Nephron (organoid): ENCODE results near the gene NCF2.

Source experiments
- H3K27ac Mint-ChIP-seq, 3 experiments: 2 replicates each; pipeline ENCODE4 v1.8.0; 2020; ENCODE audit warnings: mixed read lengths in 3 of 3, mild to moderate bottlenecking in 2 of 3, moderate library complexity in 1 of 3
- H3K27me3 Mint-ChIP-seq: 2 replicates; pipeline ENCODE4 v1.8.0; 2021; ENCODE audit warnings: low read depth, mild to moderate bottlenecking, moderate library complexity, mixed read lengths
- H3K36me3 Mint-ChIP-seq: 2 replicates; pipeline ENCODE4 v1.8.0; 2020; ENCODE audit warnings: low read depth, mixed read lengths
- H3K4me1 Mint-ChIP-seq: 2 replicates; pipeline ENCODE4 v1.8.0; 2020; ENCODE audit warnings: mixed read lengths
- H3K4me3 Mint-ChIP-seq, 3 experiments: 2 replicates each; pipeline ENCODE4 v1.8.0; 2020; ENCODE audit warnings: mild to moderate bottlenecking in 3 of 3, mixed read lengths in 3 of 3, moderate library complexity in 2 of 3
- H3K9me3 Mint-ChIP-seq: 2 replicates; pipeline ENCODE4 v1.8.0; 2020; ENCODE audit warnings: mixed read lengths
- TF ChIP-seq, protein P1 (sequence below), 3 experiments: fragments of 200-600 bp; sonication (generic); IDR thresholded peaks; one replicate each; pipeline ENCODE4 v1.5.0; 2021; ENCODE audit warnings: antibody characterized with exemption in 3 of 3; ENCODE audit not compliant: unreplicated experiment in 3 of 3

Gene NCF2

DNA sequence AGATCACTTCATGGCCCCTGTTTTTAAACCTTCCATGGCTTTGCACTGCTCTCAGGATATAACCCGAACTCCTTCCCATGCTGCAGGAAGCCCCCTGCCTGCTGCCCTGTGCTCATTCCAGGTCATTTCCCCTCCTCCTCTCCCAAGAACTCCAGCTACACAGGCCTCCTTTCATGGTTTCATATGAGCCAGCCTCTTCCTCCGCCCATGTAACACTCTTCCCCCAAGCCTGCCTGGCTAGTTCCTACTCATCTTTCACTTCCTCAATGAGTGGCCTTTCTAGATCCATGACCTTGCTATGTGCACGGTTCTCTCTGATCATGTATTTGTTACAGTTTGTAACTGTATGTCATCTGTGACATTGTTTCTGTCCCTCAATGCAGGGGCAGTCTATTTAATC, 3.1 kb upstream of the NCF2 start:
- Mint-ChIP-seq H3K4me1 (peaks cover 15% of the 10 kb centered on the region), H3K27me3 (no peaks in the 10 kb centered on the region), H3K4me3 (no peak overlapping the region), H3K9me3 (no peaks in the 10 kb centered on the region), H3K27ac (no peak overlapping the region), H3K36me3 (no peaks in the 10 kb centered on the region)
- TF ChIP-seq, protein P1, sequence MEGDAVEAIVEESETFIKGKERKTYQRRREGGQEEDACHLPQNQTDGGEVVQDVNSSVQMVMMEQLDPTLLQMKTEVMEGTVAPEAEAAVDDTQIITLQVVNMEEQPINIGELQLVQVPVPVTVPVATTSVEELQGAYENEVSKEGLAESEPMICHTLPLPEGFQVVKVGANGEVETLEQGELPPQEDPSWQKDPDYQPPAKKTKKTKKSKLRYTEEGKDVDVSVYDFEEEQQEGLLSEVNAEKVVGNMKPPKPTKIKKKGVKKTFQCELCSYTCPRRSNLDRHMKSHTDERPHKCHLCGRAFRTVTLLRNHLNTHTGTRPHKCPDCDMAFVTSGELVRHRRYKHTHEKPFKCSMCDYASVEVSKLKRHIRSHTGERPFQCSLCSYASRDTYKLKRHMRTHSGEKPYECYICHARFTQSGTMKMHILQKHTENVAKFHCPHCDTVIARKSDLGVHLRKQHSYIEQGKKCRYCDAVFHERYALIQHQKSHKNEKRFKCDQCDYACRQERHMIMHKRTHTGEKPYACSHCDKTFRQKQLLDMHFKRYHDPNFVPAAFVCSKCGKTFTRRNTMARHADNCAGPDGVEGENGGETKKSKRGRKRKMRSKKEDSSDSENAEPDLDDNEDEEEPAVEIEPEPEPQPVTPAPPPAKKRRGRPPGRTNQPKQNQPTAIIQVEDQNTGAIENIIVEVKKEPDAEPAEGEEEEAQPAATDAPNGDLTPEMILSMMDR (IDR thresholded peaks at IDR 0.05; ENCODE audit: unreplicated experiment in 3 of 3): no peak

DNA sequence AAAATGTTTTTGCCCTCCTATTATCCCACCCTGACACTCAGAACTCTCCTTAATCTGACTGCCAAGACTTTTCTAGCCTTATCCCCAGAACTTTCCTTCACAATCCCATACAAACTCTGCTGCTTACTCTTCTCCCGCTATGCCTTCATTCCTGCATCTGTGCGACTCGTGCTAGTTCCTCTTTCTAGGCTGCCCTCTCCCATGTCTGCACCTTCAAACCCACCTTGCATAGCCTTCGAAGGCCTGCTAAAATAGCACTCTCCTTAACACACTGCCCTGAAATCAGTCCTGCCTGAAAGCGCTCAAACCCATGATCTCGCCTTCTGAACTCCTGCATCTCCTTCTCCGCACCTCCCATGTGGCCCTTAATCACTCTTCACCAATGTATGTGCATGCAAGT, 2.5 kb upstream of the NCF2 start:
- Mint-ChIP-seq H3K27me3 (peaks cover 3% of the 10 kb centered on the region), H3K4me1 (peaks cover 9% of the 10 kb centered on the region), H3K9me3 (no peaks in the 10 kb centered on the region), H3K4me3 (no peak overlapping the region), H3K36me3 (no peaks in the 10 kb centered on the region), H3K27ac (no peak overlapping the region)
- TF ChIP-seq, protein P1 (IDR thresholded peaks at IDR 0.05; ENCODE audit: unreplicated experiment in 3 of 3): no peak

DNA sequence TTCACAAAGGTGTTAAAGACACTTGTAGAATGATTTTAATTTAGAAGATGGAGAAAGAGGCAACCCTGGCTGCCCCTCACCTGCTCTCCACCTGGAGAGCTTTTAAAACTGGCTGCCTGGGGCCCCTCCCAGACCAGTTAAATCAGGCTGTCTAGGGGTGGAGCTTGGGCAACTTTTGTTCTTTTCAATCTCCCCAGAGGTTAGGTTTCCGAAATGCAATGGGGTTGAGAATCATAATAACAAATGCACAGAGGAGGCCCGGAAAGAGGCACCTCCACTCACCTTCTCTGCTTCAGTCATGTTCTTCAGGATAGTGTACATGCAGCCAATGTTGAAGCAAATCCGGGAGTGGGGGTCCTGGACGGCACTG, 400 bp downstream of the NCF2 start:
- H3K36me3 Mint-ChIP-seq: no peaks in the 10 kb centered on the region
- H3K9me3 Mint-ChIP-seq: no peaks in the 10 kb centered on the region
- no peak overlapping the region for H3K4me3 Mint-ChIP-seq
- peaks cover 3% of the 10 kb centered on the region for H3K27me3 Mint-ChIP-seq
- H3K27ac Mint-ChIP-seq: no peak overlapping the region
- no peaks in the 10 kb centered on the region for H3K4me1 Mint-ChIP-seq
- TF ChIP-seq, protein P1 (IDR thresholded peaks at IDR 0.05; ENCODE audit: unreplicated experiment in 3 of 3): no peak

DNA sequence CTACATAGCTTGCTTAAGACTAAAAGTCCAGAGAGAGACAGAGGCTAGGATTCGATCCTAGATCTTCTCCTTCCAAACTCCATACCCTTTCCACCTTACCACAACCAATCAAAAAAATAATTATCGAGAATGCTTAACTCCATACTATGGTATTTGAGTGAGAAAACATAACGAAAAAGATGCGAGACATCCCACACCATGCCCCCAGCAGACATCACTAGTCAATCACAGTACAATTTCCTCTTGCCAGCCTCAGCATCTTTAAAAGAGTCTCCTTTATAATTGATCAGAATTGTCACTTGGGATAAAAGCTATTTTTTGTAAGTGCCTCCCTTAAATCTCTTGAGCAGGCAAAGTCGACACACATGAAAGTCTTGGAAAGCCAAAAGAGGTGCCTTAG, 875 bp downstream of the NCF2 start:
- Mint-ChIP-seq H3K4me3 (no peak overlapping the region), H3K4me1 (no peaks in the 10 kb centered on the region), H3K27me3 (peaks cover 3% of the 10 kb centered on the region), H3K9me3 (no peaks in the 10 kb centered on the region), H3K36me3 (no peaks in the 10 kb centered on the region), H3K27ac (no peak overlapping the region)
- TF ChIP-seq, protein P1 (IDR thresholded peaks at IDR 0.05; ENCODE audit: unreplicated experiment in 3 of 3): no peak

DNA sequence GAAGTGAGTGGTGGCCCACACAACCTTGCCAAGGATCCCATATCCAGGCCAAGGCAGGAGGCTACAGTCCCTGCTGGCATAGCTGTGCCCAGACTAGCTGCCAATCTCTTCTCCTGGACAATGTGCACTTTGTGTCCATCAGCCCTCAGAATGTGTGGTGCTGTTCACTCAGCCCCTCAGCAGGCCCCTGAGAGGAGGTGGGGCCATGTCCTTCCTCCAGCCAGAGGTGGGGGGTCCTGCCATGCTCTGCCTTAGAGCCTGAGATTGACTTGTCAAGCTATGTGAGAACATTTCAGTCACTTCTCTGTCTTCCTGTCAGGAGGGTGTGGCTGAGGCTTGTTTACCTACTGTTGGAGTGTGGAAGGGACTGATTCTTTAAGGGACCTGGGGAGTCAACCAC, 1.4 kb downstream of the NCF2 start:
- TF ChIP-seq, protein P1 (IDR thresholded peaks at IDR 0.05; ENCODE audit: unreplicated experiment in 3 of 3): no peak
- H3K27ac Mint-ChIP-seq: no peak overlapping the region
- no peak overlapping the region for H3K4me3 Mint-ChIP-seq
- peaks cover 3% of the 10 kb centered on the region for H3K27me3 Mint-ChIP-seq
- H3K9me3 Mint-ChIP-seq: no peaks in the 10 kb centered on the region
- no peaks in the 10 kb centered on the region for H3K36me3 Mint-ChIP-seq
- H3K4me1 Mint-ChIP-seq: no peaks in the 10 kb centered on the region

DNA sequence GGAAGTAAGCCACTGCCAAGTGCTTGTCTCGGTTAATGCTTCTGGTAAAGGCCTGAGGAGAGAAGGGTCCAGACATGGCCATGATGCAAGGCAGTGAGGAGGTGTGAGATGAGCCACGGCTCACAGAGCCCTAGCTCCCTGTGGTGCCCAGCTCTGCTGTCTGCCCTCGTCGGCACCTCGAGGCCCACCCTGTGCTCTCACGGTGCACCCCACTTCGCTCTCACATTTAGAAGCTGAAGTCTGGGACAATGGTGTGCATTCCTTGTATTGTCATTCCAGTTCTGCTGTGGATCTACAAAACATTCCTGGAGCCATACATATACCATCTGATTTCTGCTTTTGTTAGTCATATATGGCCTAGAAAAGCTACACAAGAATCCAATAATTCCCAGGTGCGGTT, 3.3 kb downstream of the NCF2 start:
- Mint-ChIP-seq H3K4me1 (no peaks in the 10 kb centered on the region), H3K4me3 (no peak overlapping the region), H3K27me3 (peaks cover 5% of the 10 kb centered on the region), H3K36me3 (no peaks in the 10 kb centered on the region), H3K27ac (no peak overlapping the region), H3K9me3 (no peaks in the 10 kb centered on the region)
- TF ChIP-seq, protein P1 (IDR thresholded peaks at IDR 0.05; ENCODE audit: unreplicated experiment in 3 of 3): no peak
